HG03060 (cell line): ENCODE data around the gene VGF.

ENCODE experiments used
- ATAC-seq: cut with Tn5 transposase; IDR thresholded peaks from one replicate; pipeline ENCODE4 v1.9.1; 2021; ENCODE audit warnings: low read depth, moderate number of reproducible peaks; ENCODE audit not compliant: unreplicated experiment

VGF gene

GRCh38 chr7:101186844-101187428 lies 21.6 kb upstream of the VGF start:
- ATAC-seq = no peak

GRCh38 chr7:101186194-101186593 lies 20.8 kb upstream of the VGF start:
- ATAC-seq = no peak

- ATAC-seq = no peak
Measured at GRCh38 chr7:101185258-101185839, 20.0 kb upstream of the VGF start.

- no peak for ATAC-seq
Measured at GRCh38 chr7:101180130-101180755, 14.9 kb upstream of the VGF start, which contains the start of gene NAT16. Gene NAT16 (minus strand): TSS chr7:101180293. CDS start chr7:101174807, 5,486 bp downstream.

- no peak for ATAC-seq
Measured at GRCh38 chr7:101179713-101180112, 14.3 kb upstream of the VGF start.

- no peak for ATAC-seq
Measured at GRCh38 chr7:101179117-101179516, 13.7 kb upstream of the VGF start.

- ATAC-seq = no peak
Measured at GRCh38 chr7:101177644-101178043, 12.3 kb upstream of the VGF start.

- no peak for ATAC-seq
Measured at GRCh38 chr7:101175664-101176063, 10.3 kb upstream of the VGF start.

GRCh38 chr7:101174322-101174854 lies 9.0 kb upstream of the VGF start:
- no peak for ATAC-seq

- no peak for ATAC-seq
Measured at GRCh38 chr7:101173752-101174244, 8.4 kb upstream of the VGF start.

- no peak for ATAC-seq
Measured at GRCh38 chr7:101172854-101173751, 7.7 kb upstream of the VGF start.

GRCh38 chr7:101172005-101172853 lies 6.9 kb upstream of the VGF start:
- ATAC-seq = no peak

GRCh38 chr7:101171442-101171837 lies 6.1 kb upstream of the VGF start:
- no peak for ATAC-seq

- no peak for ATAC-seq
Measured at GRCh38 chr7:101170617-101171441, 5.5 kb upstream of the VGF start.

- ATAC-seq = no peak
Measured at GRCh38 chr7:101169838-101170551, 4.6 kb upstream of the VGF start.

- no peak for ATAC-seq
Measured at GRCh38 chr7:101169110-101169837, 3.9 kb upstream of the VGF start.

- no peak for ATAC-seq
Measured at GRCh38 chr7:101168412-101169049, 3.2 kb upstream of the VGF start.
